GM13976 (cell line): ENCODE measurements around the gene HOXD11.

Experiments used
- DNase-seq: peaks from one replicate; pipeline ENCODE4 v3.0.0; 2012; ENCODE audit warnings: low spot score
- in situ Hi-C: fragments of 300-500 bp; cut with MboI; formaldehyde crosslinking; loops from one replicate; pipeline ENCODE4 v1.12.0; 2022; ENCODE audit warnings: low sequenced_read_pairs, mixed read lengths, inconsistent platforms; ENCODE audit not compliant: unreplicated experiment
- TF ChIP-seq, protein P1 (sequence below): IDR thresholded peaks from 2 replicates; pipeline ENCODE4 v1.5.1; 2012; ENCODE audit warnings: borderline replicate concordance, mild to moderate bottlenecking; ENCODE audit not compliant: insufficient read depth; ENCODE audit errors: extremely low read depth, missing control alignments, control extremely low read depth

Gene HOXD11

DNA sequence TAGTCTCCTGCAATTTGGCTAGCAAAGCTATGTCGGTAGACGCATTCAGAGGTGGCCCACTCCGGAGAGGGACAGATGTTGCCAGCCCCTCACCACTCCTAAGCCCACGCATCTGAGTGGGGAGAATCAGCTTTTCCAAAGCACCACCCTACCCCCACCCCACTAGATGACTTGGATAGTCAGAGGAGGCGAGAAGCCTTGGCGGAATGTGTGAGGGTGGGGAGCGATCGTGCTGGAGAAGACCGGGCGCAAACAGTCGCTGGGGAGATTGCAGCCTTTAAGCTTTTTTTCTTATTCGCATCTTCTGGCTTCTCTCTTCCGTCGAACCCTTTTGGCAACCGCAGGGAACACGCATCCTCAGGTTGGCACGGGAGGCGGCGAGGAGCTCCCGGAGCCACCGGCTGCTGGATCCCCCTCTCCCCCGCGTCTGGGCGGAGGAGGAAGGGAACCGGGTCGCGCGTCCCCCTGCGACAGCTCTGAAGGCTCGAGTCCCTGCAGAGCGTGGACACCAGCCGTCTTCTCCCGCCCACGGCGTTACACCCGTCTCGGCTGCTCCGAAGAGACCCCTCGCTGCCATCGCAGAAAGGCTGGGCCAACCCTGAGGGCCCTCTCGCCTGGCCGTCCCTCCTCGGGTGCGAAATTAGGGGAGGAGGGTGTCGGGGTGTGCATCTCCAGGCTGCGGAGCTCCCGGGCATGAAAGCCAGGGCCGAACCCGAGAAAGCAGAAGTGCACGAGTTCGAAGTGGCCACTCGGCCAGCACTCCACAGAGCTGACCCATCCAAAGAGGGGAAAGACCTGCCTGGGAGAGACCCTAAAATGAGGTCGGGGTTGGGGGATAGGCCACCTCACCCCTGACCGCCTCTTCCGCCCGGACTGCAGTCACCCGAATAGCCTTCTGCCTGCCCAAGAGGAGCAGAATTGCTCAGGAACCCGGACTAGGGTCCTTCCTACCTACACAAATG lies 35.5 kb upstream of the HOXD11 start:
- TF ChIP-seq, protein P1, sequence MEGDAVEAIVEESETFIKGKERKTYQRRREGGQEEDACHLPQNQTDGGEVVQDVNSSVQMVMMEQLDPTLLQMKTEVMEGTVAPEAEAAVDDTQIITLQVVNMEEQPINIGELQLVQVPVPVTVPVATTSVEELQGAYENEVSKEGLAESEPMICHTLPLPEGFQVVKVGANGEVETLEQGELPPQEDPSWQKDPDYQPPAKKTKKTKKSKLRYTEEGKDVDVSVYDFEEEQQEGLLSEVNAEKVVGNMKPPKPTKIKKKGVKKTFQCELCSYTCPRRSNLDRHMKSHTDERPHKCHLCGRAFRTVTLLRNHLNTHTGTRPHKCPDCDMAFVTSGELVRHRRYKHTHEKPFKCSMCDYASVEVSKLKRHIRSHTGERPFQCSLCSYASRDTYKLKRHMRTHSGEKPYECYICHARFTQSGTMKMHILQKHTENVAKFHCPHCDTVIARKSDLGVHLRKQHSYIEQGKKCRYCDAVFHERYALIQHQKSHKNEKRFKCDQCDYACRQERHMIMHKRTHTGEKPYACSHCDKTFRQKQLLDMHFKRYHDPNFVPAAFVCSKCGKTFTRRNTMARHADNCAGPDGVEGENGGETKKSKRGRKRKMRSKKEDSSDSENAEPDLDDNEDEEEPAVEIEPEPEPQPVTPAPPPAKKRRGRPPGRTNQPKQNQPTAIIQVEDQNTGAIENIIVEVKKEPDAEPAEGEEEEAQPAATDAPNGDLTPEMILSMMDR, result no peak
- in situ Hi-C loops, result loop anchor here (10.0 kb wide), 1 partner anchor 377 kb away; no protein-coding TSS in a partner anchor
- DNase-seq, result no peak

DNA sequence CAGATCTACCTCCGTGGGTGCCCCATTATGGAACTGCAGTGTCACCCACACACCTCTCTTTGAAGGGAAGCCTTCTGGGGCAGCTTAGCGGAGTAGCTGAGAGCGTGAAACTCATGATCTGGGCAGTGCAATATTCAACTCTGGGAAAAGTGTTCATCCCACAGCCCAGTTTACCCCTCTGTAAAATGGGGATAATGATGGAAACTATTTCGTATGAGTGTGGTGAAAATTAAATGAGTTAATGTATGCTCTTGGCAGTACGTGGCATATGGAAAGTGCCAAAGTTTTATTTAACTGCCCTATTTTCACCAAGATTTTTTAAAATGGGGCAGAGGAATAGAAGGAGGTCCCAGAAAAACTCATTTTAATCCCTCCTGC lies 34.8 kb upstream of the HOXD11 start:
- in situ Hi-C loops, result loop anchor here (10.0 kb wide), 1 partner anchor 377 kb away; no protein-coding TSS in a partner anchor
- no peak for DNase-seq
- TF ChIP-seq, protein P1, result no peak

DNA sequence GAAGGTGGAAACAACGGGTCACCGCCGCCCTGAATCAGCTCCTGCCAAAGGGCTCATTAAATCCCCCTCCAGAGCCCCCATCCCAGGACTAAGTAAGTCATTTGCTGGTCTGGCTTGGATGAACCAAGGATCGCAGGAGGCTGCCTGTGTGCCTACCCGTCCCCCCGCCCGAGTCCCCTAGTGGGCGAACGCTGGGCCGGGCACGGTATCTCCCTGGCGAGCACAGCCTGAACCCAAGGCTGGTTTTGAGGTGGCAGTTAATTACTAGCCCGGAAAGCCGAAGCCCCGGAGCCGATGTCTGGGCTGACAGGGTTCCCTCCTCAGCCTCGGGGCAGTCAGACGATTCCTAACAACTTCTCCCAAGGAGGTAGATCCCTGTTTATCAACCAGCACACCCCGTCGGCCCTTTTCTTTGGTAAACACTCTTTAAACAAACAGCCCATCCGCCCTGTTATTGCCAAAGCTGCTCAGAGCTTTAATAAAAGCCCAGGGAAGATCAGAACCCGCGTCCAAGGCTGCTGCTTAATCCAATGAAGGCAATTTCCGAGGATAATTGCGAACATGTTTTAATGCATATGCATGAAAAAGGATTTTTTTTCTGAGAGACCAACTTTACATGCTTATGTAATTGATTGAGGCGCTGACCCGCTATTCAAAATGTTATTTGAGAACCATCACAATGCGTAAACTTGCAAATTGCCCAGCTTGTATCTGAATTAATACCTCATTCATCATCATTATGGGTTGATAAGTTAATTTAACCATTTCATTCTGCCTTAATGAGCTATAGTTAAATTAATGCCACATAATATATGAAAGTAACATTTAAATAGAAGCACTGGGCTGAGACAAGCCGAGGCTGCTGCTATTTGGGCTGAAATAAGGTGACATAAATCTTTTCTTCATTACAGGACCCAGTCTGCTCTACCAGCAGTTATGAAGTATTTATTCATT lies 33.9 kb upstream of the HOXD11 start:
- DNase-seq, result no peak
- TF ChIP-seq, protein P1, result no peak
- in situ Hi-C loops, result loop anchor here (10.0 kb wide), 1 partner anchor 378 kb away; no protein-coding TSS in a partner anchor

DNA sequence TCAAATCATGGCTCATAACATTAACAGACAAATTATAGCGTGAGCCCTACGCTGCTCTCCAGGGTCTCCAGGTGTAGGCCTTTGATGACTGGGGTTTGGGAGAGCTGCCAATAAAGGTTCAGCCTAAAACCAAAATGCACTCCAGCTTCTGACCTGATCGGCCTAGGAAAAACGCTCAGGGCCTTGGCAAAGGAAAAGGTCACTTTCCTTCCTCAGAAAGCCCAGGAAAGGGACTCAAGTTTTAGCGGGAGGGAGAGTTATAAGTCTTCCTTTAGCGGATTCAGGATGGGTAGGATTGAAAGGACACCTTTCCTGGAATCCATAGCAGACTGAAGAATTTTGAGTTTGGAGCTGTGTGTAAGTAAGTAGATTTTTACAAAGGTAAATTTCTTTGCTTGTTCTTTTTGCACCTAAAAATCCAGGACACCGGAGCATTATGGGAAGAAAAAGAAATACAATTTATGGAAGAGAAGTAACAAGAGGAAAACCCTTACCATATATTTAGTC lies 32.1 kb upstream of the HOXD11 start:
- TF ChIP-seq, protein P1, result no peak
- no peak for DNase-seq
- in situ Hi-C loops, result loop anchor here (10.0 to 25.0 kb wide), 2 partner anchors 380 to 713 kb away; no protein-coding TSS in a partner anchor

DNA sequence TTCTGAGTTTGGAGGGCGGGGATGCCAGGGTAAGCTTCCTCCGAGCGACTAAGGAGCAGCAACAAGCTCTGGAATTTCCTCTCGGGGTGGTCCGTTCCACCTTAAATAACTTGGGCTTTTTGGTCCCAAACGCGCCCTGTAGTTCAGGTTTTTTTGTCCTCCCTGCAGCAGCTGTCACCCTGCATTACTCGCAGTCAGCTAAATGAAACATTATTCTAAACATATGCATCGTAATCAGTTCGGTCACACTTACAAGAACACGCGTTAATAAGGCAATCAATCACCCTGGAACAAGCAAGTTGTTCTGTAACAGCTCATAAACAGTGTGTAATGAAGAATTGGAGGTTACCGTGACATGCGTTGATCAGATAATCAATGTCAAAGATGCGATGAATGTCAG lies 31.6 kb upstream of the HOXD11 start:
- in situ Hi-C loops, result loop anchor here (10.0 to 25.0 kb wide), 2 partner anchors 381 to 713 kb away; no protein-coding TSS in a partner anchor
- TF ChIP-seq, protein P1, result no peak

DNA sequence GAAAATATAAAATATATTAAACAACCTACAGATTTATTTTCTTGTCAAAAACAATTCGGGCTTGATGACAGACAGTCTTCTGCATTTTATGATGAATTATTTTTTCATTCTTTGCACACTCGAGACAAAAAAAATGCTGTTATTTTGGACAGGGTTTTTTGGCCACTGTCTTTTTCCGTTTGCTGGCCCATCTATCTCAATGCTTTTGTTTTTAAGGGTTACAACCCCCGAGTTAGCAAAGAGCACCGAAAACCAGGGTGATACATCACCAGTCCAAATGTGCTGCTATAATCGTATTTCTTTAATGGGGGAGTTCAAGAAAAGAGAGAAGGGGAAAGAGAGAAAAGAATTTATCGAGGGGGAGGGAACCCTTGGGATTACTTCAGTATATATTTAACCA lies 31.0 kb upstream of the HOXD11 start:
- in situ Hi-C loops, result loop anchor here (10.0 to 25.0 kb wide), 2 partner anchors 381 to 714 kb away; no protein-coding TSS in a partner anchor
- TF ChIP-seq, protein P1, result no peak
- DNase-seq, result no peak

More for the DNA sequence above, 31.6 kb upstream of the HOXD11 start:
- DNase-seq, result no peak
